ENCODE measurements around the gene RPS27. TPM values are rescaled to one million over a fixed set of nuclear protein-coding genes. Genes with fewer than 3 reads are reported as not detected.

Gene RPS27
- total RNA-seq, result 1,000 to 10,000 TPM in 2 of 4 donors, 100 to 1,000 TPM in 2; 222 to 1,839 (median 900) TPM

GRCh38 chr1:153990468-153991150, at the start of gene RPS27:
TSS of gene RPS27 (plus strand) at chr1:153990762. CDS start at chr1:153990797, 35 bp downstream.
- H3K36me3 ChIP-seq, result peaks cover 0 to 19% (median 8%) of the 10 kb centered on the region in 4 donors
- WGBS, 2 donors (ENCODE audit: low coverage in 1 of 2), result 0 to 1% methylated on average over 1 to 36 of the region's 36 CpGs
- peak within 1 kb of the TSS; percentile 94 to 97 (median 94) for H3K27ac ChIP-seq
- H3K4me1 ChIP-seq, result peaks cover 5 to 43% (median 22%) of the 10 kb centered on the region in 4 donors
- TF ChIP-seq POLR2A (IDR thresholded peaks at IDR 0.05), result peak; percentile 100
- peak; percentile 50 for TF ChIP-seq EP300 (IDR thresholded peaks at IDR 0.05; ENCODE audit: low read depth)
- TF ChIP-seq CTCF (IDR thresholded peaks at IDR 0.05), result peak in 2 of 5 experiments; percentile 5 to 31
- peak; percentile 100 for TF ChIP-seq POLR2AphosphoS5 (IDR thresholded peaks at IDR 0.05)
- intact Hi-C loops (cut with DNase I; ENCODE audit: low total_unique reads) (no loop called here), in situ Hi-C loops (cut with MboI; ENCODE audit: low pct_ligation_motif_present in 1 of 4, low pct_unique_long_range_greater_than_20kb in 1 of 4, low sequenced_read_pairs in 3 of 4) (loop anchor here (10.0 to 25.0 kb wide), 5 partner anchors 196 to 478 kb away; partner anchors contain the start of genes ILF2 (in 1 of the 4), NPR1 (in 1 of the 4), S100A3 (in 1 of the 4) and S100A4 (in 1 of the 4))
- no peaks in the 10 kb centered on the region for H3K9me3 ChIP-seq
- H3K4me3 ChIP-seq, result peak within 1 kb of the TSS; percentile 74 to 95 (median 80)
- no peaks in the 10 kb centered on the region for H3K27me3 ChIP-seq
- DNase-seq, result peak; percentile 92

- in situ Hi-C loops (cut with MboI; ENCODE audit: low pct_ligation_motif_present in 1 of 4, low pct_unique_long_range_greater_than_20kb in 1 of 4, low sequenced_read_pairs in 3 of 4), result loop anchor here in 2 of 4 donors (25.0 kb wide), 1 partner anchor 130 kb away; no protein-coding TSS in a partner anchor
- Histone ChIP-seq H3K27me3 (no peaks in the 10 kb centered on the region), H3K27ac (no peak overlapping the region), H3K4me1 (peaks cover 0 to 15% (median 11%) of the 10 kb centered on the region in 4 donors), H3K4me3 (no peak overlapping the region), H3K9me3 (no peaks in the 10 kb centered on the region), H3K36me3 (peaks cover 0 to 6% (median 2%) of the 10 kb centered on the region in 4 donors)
- 95 to 100% methylated on average over 3 to 34 of the region's 34 CpGs for WGBS, 2 donors (ENCODE audit: low coverage in 1 of 2)
- intact Hi-C loops (cut with DNase I; ENCODE audit: low total_unique reads), result no loop called here
- no peak for DNase-seq
- TF ChIP-seq POLR2AphosphoS5 (IDR thresholded peaks at IDR 0.05), result no peak
- TF ChIP-seq CTCF (IDR thresholded peaks at IDR 0.05), result no peak
- TF ChIP-seq EP300 (IDR thresholded peaks at IDR 0.05; ENCODE audit: low read depth), result no peak
- TF ChIP-seq POLR2A (IDR thresholded peaks at IDR 0.05), result no peak
Measured at GRCh38 chr1:153941826-153942725, 48.5 kb upstream of the RPS27 start.

- in situ Hi-C loops (cut with MboI; ENCODE audit: low pct_ligation_motif_present in 1 of 4, low pct_unique_long_range_greater_than_20kb in 1 of 4, low sequenced_read_pairs in 3 of 4) (loop anchor here in 2 of 4 donors (25.0 kb wide), 1 partner anchor 131 kb away; no protein-coding TSS in a partner anchor), intact Hi-C loops (cut with DNase I; ENCODE audit: low total_unique reads) (no loop called here)
- WGBS, 2 donors (ENCODE audit: low coverage in 1 of 2), result 62 to 93% methylated on average over 2 to 11 of the region's 11 CpGs
- DNase-seq, result no peak
- H3K27me3 ChIP-seq, result no peaks in the 10 kb centered on the region
- peaks cover 0 to 4% (median under 1%) of the 10 kb centered on the region in 4 donors for H3K36me3 ChIP-seq
- H3K27ac ChIP-seq, result no peak overlapping the region
- no peak overlapping the region for H3K4me3 ChIP-seq
- TF ChIP-seq POLR2AphosphoS5 (IDR thresholded peaks at IDR 0.05), result no peak
- TF ChIP-seq POLR2A (IDR thresholded peaks at IDR 0.05), result no peak
- TF ChIP-seq EP300 (IDR thresholded peaks at IDR 0.05; ENCODE audit: low read depth), result no peak
- TF ChIP-seq CTCF (IDR thresholded peaks at IDR 0.05), result no peak
- no peaks in the 10 kb centered on the region for H3K9me3 ChIP-seq
- H3K4me1 ChIP-seq, result peaks cover 0 to 15% (median 11%) of the 10 kb centered on the region in 4 donors
Measured at GRCh38 chr1:153942766-153943549, 47.6 kb upstream of the RPS27 start.

Measured in transverse colon (tissue), 4 donors.